Naive thymus-derived CD4-positive, alpha-beta T cell (primary cell): ENCODE measurements around the gene IBTK. TPM values are rescaled to one million over a fixed set of nuclear protein-coding genes. Genes with fewer than 3 reads are reported as not detected.
"Not testable (repeated sequence)": the region's sequence is repeated elsewhere in the genome, so short reads cannot be mapped to it uniquely, and the experiment has no call there.

Experiments used
- ATAC-seq: fragments of 150-1000 bp; cut with Tn5 transposase; 2 replicates; pipeline ENCODE4 v1.10.0; 2021; ENCODE audit warnings: mild to moderate bottlenecking, moderate library complexity
- CTCF ChIA-PET: fragments of 350-600 bp; sonication (Branson Sonifier 250); formaldehyde crosslinking; loops from one replicate; lab custom pipeline; 2021; ENCODE audit warnings: antibody characterized with exemption; lab: Charles Lee
- POLR2A ChIA-PET: fragments of 350-600 bp; sonication (Branson Sonifier 250); formaldehyde crosslinking; loops from one replicate; lab custom pipeline; 2021; ENCODE audit warnings: antibody characterized with exemption, inconsistent platforms; lab: Charles Lee
- DNase-seq, 9 donors: peaks; one replicate each; pipeline versions ENCODE4 v3.0.0 to v3.0.0-alpha.2; 2020 to 2022; ENCODE audit warnings: mixed read lengths in 1 of 9
- H3K27ac ChIP-seq: one replicate; pipeline ENCODE4 v1.7.0; 2013; ENCODE audit warnings: mild to moderate bottlenecking, low read depth, low read length, moderate library complexity
- H3K27me3 ChIP-seq, 2 donors: one replicate each; pipeline ENCODE4 v1.7.0; 2013; ENCODE audit warnings: low read length in 2 of 2, mild to moderate bottlenecking in 2 of 2, moderate library complexity in 2 of 2; ENCODE audit not compliant: control insufficient read depth in 2 of 2, insufficient read depth in 2 of 2
- H3K36me3 ChIP-seq, 3 experiments: 1 replicate in 2 of 3; 2 replicates in 1 of 3; pipeline ENCODE4 v1.7.0; 2013; ENCODE audit warnings: low read length in 3 of 3, mild to moderate bottlenecking in 3 of 3, moderate library complexity in 1 of 3; ENCODE audit not compliant: insufficient read depth in 3 of 3, control insufficient read depth in 2 of 3
- H3K4me1 ChIP-seq, 2 donors: one replicate each; pipeline ENCODE4 v1.7.0; 2013; ENCODE audit warnings: low read length in 2 of 2, mild to moderate bottlenecking in 2 of 2, moderate library complexity in 1 of 2; ENCODE audit not compliant: control insufficient read depth in 2 of 2, insufficient read depth in 2 of 2
- H3K4me3 ChIP-seq: 2 replicates; pipeline ENCODE4 v1.7.0; 2013; ENCODE audit warnings: mild to moderate bottlenecking, low read length
- H3K9me3 ChIP-seq, 3 experiments: 1 replicate in 2 of 3; 2 replicates in 1 of 3; pipeline ENCODE4 v1.7.0; 2013; ENCODE audit warnings: low read length in 3 of 3; ENCODE audit not compliant: control insufficient read depth in 2 of 3
- H3K27ac Mint-ChIP-seq, 9 donors: one replicate each; pipeline ENCODE4 v1.8.0; 2020 to 2022; ENCODE audit warnings: mixed read lengths in 9 of 9, mild to moderate bottlenecking in 8 of 9, moderate library complexity in 5 of 9, inconsistent platforms in 2 of 9
- H3K27me3 Mint-ChIP-seq, 5 donors: one replicate each; pipeline ENCODE4 v1.8.0; 2021 to 2022; ENCODE audit warnings: mixed read lengths in 5 of 5, mild to moderate bottlenecking in 1 of 5
- H3K36me3 Mint-ChIP-seq, 5 donors: one replicate each; pipeline ENCODE4 v1.8.0; 2020 to 2022; ENCODE audit warnings: mixed read lengths in 5 of 5, mild to moderate bottlenecking in 3 of 5, inconsistent platforms in 1 of 5
- H3K4me1 Mint-ChIP-seq, 7 donors: one replicate each; pipeline ENCODE4 v1.8.0; 2020 to 2022; ENCODE audit warnings: mixed read lengths in 7 of 7, mild to moderate bottlenecking in 3 of 7, inconsistent platforms in 1 of 7
- H3K4me3 Mint-ChIP-seq, 10 donors: one replicate each; pipeline ENCODE4 v1.8.0; 2020 to 2022; ENCODE audit warnings: mild to moderate bottlenecking in 10 of 10, mixed read lengths in 10 of 10, moderate library complexity in 6 of 10, inconsistent platforms in 2 of 10
- H3K9me3 Mint-ChIP-seq, 11 donors: one replicate each; pipeline ENCODE4 v1.8.0; 2020 to 2022; ENCODE audit warnings: mixed read lengths in 11 of 11, mild to moderate bottlenecking in 4 of 11, inconsistent platforms in 1 of 11, moderate library complexity in 1 of 11
- intact Hi-C, 2 donors: fragments of 100-400 bp; cut with micrococcal nuclease; formaldehyde crosslinking; loops; one replicate each; pipeline ENCODE4 v1.15.1; 2023
- polyA plus RNA-seq, 2 donors: library from polyadenylated mRNA; unstranded; fragments of 300-500 nt; fragmentation: Illumina TruSeq; gene quantifications; one replicate each; pipeline ENCODE4 v1.2.3, GENCODE V29; 2021
- total RNA-seq, 6 experiments: library from RNA in 5 of 6; stranded (reverse) in 5 of 6; gene quantifications; 1 replicate in 5 of 6; 2 replicates in 1 of 6; pipeline ENCODE4 v1.2.3 and lab custom pipeline; 2021 to 2026

Gene IBTK
- total and polyA plus RNA-seq, 7 experiments from 2014 or later: 15.6 to 35.8 (median 19.6) TPM

DNA sequence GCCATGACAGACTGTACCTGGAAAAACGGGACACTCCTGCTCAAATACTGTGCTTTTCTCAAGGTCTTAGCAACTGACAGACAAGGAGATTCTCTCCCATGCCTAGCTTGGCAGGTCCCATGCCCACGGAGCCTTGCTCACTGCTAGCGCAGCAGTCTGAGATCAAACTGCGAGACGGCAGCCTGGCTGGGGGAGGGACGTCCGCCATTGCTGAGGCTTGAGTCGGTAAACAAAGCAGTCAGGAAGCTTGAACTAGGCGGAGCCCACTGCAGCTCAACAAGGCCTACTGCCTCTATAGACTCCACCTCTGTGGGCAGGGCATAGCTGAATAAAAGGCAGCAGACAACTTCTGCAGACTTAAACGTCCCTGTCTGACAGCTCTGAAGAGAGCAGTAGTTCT is 96.4 kb downstream of the IBTK start:
- H3K36me3 ChIP-seq, H3K4me1 ChIP-seq, H3K27me3 ChIP-seq, ATAC-seq, DNase-seq, H3K4me3 Mint-ChIP-seq, H3K9me3 ChIP-seq, H3K4me3 ChIP-seq, H3K27me3 Mint-ChIP-seq, H3K4me1 Mint-ChIP-seq, H3K27ac ChIP-seq, POLR2A ChIA-PET, CTCF ChIA-PET, H3K27ac Mint-ChIP-seq, intact Hi-C loops: not testable (repeated sequence)
- H3K9me3 Mint-ChIP-seq: peaks cover 0 to 45% (median 11%) of the 10 kb centered on the region in 11 donors
- H3K36me3 Mint-ChIP-seq: peaks cover 0 to 20% (median 12%) of the 10 kb centered on the region in 5 donors

DNA sequence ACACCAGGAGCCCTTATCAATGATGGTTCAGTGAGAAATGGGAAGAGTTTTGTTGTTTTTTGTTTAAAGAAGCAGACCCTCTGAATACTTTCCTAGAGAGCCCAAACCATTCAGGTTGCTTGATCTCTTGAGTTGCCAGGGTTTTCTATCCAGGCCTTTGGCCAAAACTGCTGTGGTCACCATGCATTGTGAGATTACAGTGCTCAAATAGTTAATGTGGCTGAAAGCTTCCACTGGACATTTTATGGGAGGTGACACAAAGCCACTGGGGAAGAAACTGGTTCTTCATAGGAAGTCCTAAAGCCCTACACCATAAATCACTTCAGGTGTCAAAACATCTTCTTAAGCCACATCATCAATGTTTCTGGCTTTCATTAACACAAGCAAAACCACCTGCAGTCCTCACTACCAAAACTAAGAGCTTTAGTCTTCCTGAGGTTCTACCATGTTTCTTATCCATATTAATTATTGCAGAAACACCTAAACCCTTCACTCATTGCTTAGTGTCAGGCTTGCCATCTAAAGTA is 101.6 kb downstream of the IBTK start:
- Histone ChIP-seq H3K4me3 (no peak overlapping the region), H3K36me3 (no peaks in the 10 kb centered on the region), H3K4me1 (no peaks in the 10 kb centered on the region), H3K9me3 (no peaks in the 10 kb centered on the region), H3K27ac (no peak overlapping the region), H3K27me3 (no peaks in the 10 kb centered on the region)
- Mint-ChIP-seq H3K36me3 (no peaks in the 10 kb centered on the region), H3K4me1 (no peaks in the 10 kb centered on the region), H3K27me3 (peaks cover 0 to 3% (median 0%) of the 10 kb centered on the region in 5 donors), H3K9me3 (peaks cover 0 to 7% (median 4%) of the 10 kb centered on the region in 11 donors), H3K27ac (no peak overlapping the region), H3K4me3 (no peak overlapping the region)
- DNase-seq: no peak
- POLR2A ChIA-PET: no interaction called here
- no peak for ATAC-seq
- intact Hi-C loops: no loop called here
- CTCF ChIA-PET: no interaction called here

DNA sequence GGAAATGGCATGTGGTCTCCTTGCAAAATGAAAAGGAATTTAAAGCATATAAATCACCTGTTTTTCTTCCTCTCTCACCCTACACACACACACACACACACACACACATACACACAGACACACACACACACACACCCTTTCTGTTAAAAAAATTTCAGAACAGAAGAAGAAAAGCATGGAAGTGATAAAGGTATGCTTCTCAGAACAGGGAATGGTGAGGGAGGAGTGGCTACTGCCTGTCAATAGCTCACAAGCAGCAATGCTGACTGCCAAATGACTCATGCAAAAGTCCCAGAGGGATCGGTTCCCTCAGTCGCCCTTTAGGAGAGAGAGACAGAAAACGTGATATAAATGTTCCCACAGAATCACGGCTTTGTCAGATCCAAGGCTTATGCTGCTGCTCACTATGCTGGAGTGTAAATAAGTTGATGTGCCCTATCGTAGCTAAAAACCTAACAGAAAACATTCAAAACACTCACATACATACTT is 102.6 kb downstream of the IBTK start:
- Histone ChIP-seq H3K27ac (no peak overlapping the region), H3K27me3 (no peaks in the 10 kb centered on the region), H3K9me3 (no peaks in the 10 kb centered on the region), H3K36me3 (no peaks in the 10 kb centered on the region), H3K4me1 (no peaks in the 10 kb centered on the region), H3K4me3 (no peak overlapping the region)
- no peaks in the 10 kb centered on the region for H3K36me3 Mint-ChIP-seq
- peaks cover 0 to 4% (median 0%) of the 10 kb centered on the region in 11 donors for H3K9me3 Mint-ChIP-seq
- no peak overlapping the region for H3K4me3 Mint-ChIP-seq
- CTCF ChIA-PET: no interaction called here
- intact Hi-C loops: no loop called here
- POLR2A ChIA-PET: no interaction called here
- ATAC-seq: no peak
- no peak for DNase-seq
- peaks cover 0 to 4% (median 0%) of the 10 kb centered on the region in 5 donors for H3K27me3 Mint-ChIP-seq
- no peaks in the 10 kb centered on the region for H3K4me1 Mint-ChIP-seq
- H3K27ac Mint-ChIP-seq: no peak overlapping the region

DNA sequence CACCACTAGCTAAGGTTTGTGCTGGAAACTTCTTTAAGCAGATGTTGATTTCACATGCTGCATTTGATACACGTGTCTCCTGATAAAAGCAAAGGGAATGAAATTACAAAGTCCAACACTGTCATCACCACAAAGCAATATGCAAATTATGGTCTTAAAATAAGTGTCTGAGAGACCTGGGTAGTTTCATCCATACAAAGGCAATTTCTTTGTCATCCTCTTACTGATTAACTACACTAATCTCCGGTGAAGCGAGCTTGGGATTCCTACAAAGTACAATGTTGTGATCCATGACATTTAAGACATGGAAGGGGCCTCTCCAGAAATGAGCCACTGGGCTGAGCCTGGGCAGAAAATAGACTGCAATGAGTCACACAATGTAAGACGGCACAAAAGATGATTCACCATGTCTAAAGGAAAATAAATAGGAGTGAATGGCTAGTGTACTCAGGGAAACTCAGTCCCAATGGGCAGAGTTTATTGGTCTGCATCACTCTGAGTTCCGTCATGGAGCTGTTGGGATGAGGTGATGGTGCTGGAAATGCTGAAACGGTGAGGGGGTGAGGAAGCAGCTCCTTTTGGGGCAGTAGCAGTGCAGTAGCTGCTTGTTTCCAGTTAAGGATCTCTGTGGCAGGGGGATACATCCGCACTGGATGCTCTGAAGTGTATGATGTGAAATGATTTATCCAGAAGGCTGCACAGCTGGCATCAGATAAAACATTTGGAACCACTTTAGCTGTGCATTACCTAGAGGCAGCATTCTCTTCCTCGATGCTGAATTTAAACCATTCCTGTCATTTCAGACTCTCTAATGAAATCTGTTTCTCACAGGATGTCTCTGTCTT is 103.3 kb downstream of the IBTK start:
- H3K9me3 Mint-ChIP-seq: peaks cover 0 to 4% (median 0%) of the 10 kb centered on the region in 11 donors
- no peaks in the 10 kb centered on the region for H3K9me3 ChIP-seq
- H3K4me1 Mint-ChIP-seq: no peaks in the 10 kb centered on the region
- ChIA-PET CTCF (no interaction called here), POLR2A (no interaction called here)
- no peak for ATAC-seq
- no peaks in the 10 kb centered on the region for H3K4me1 ChIP-seq
- H3K4me3 Mint-ChIP-seq: no peak overlapping the region
- H3K27me3 ChIP-seq: no peaks in the 10 kb centered on the region
- H3K27me3 Mint-ChIP-seq: peaks cover 0 to 4% (median 0%) of the 10 kb centered on the region in 5 donors
- no peaks in the 10 kb centered on the region for H3K36me3 Mint-ChIP-seq
- H3K27ac Mint-ChIP-seq: no peak overlapping the region
- no peak overlapping the region for H3K4me3 ChIP-seq
- DNase-seq: no peak
- intact Hi-C loops: no loop called here
- H3K36me3 ChIP-seq: no peaks in the 10 kb centered on the region
- no peak overlapping the region for H3K27ac ChIP-seq

DNA sequence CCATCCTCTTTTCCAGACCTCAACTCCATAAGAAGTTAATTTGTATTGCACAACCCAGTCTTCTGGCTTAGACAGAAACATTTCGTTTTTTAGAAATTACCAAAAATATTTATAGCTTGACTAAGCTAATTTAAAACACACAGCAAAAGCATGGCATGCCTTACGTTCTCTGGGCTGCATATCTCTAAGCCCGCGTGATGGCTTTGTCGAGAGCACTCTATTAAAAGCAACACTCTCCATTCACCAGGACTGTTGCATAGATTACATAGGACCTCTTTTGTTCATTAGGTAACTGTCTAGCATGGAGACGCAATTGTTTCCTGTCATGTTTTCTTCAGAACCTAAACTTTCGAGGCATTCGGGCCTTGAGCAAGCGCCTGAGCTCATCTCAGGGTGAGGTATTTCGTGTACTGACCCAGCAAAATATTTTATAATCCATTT is 104.5 kb downstream of the IBTK start:
- H3K36me3 ChIP-seq: no peaks in the 10 kb centered on the region
- H3K4me3 ChIP-seq: no peak overlapping the region
- ChIA-PET POLR2A (no interaction called here), CTCF (no interaction called here)
- no peaks in the 10 kb centered on the region for H3K27me3 ChIP-seq
- H3K4me1 Mint-ChIP-seq: no peaks in the 10 kb centered on the region
- H3K36me3 Mint-ChIP-seq: no peaks in the 10 kb centered on the region
- ATAC-seq (no peak), DNase-seq (no peak)
- no peaks in the 10 kb centered on the region for H3K4me1 ChIP-seq
- no peaks in the 10 kb centered on the region for H3K9me3 ChIP-seq
- intact Hi-C loops: no loop called here
- peaks cover 0 to 4% (median 0%) of the 10 kb centered on the region in 11 donors for H3K9me3 Mint-ChIP-seq
- no peak overlapping the region for H3K27ac Mint-ChIP-seq
- no peak overlapping the region for H3K27ac ChIP-seq
- no peak overlapping the region for H3K4me3 Mint-ChIP-seq
- H3K27me3 Mint-ChIP-seq: peaks cover 0 to 4% (median 0%) of the 10 kb centered on the region in 5 donors

DNA sequence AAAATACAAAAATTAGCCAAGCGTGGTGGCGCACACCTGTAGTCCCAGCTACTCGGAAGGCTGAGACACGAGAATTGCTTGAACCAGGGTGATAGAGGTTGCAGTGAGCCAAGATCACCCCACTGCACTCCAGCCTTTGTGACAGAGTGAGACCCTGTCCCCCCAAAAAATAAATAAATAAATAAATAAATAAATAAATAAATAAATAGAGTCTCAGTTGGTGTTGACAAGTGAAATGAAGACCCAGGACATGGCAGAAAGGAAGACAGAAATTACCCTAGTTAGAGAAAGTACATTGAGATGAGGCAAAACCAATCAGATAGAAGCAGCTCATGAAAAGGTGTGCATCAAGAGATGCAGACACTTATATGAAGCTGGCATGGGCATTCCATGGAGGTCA is 105.0 kb downstream of the IBTK start:
- Mint-ChIP-seq H3K9me3 (peaks cover 0 to 4% (median 0%) of the 10 kb centered on the region in 11 donors), H3K4me3 (no peak overlapping the region), H3K27me3 (peaks cover 0 to 4% (median 0%) of the 10 kb centered on the region in 5 donors), H3K4me1 (no peaks in the 10 kb centered on the region), H3K27ac (no peak overlapping the region), H3K36me3 (no peaks in the 10 kb centered on the region)
- H3K27ac ChIP-seq: no peak overlapping the region
- no peak overlapping the region for H3K4me3 ChIP-seq
- POLR2A ChIA-PET: no interaction called here
- no peak for DNase-seq
- intact Hi-C loops: no loop called here
- no peaks in the 10 kb centered on the region for H3K36me3 ChIP-seq
- no peaks in the 10 kb centered on the region for H3K27me3 ChIP-seq
- H3K4me1 ChIP-seq: no peaks in the 10 kb centered on the region
- CTCF ChIA-PET: no interaction called here
- no peaks in the 10 kb centered on the region for H3K9me3 ChIP-seq
- no peak for ATAC-seq
